Right lobe of liver (tissue), 4 donors: ENCODE data around the gene NMRAL1.

Experiments
- CTCF ChIP-seq, 4 donors: fragments of 200-600 bp in 3 of 4; fragments of 450-650 bp in 1 of 4; IDR thresholded peaks; one replicate each; pipeline versions ENCODE4 v1.5.1 to v1.8.0; 2016 to 2022; ENCODE audit warnings: antibody characterized with exemption in 4 of 4, mild to moderate bottlenecking in 2 of 4
- POLR2A ChIP-seq: fragments of 450-650 bp; IDR thresholded peaks from one replicate; pipeline ENCODE4 v1.6.1; 2017; ENCODE audit warnings: antibody characterized with exemption, mild to moderate bottlenecking
- donor health status: DM: no; HTN: no; CAD: no.
- donor health status: DM: no; HTN: no; CAD: no.
- donor health status: DM: no; HTN: yes; CAD: no.

GRCh38 chr16:4509420-4509819 lies 35.0 kb upstream of the NMRAL1 start:
- TF ChIP-seq CTCF (IDR thresholded peaks at IDR 0.05) (no peak), POLR2A (no peak)
